Measurements from ENCODE around the gene KLF15. TPM values are rescaled to one million over a fixed set of nuclear protein-coding genes. Genes with fewer than 3 reads are reported as not detected.

The KLF15 gene
- total and polyA plus RNA-seq, 2 experiments from 2014 or later: 3.5 to 19.8 TPM

GRCh38 chr3:126392246-126392645, 35.0 kb upstream of the KLF15 start:
- Histone ChIP-seq H2AFZ (no peak overlapping the region), H4K20me1 (replicated peaks; ENCODE audit: insufficient read depth) (no peaks in the 10 kb centered on the region), H3F3A (replicated peaks; ENCODE audit: low read depth) (no peaks in the 10 kb centered on the region), H3K79me2 (replicated peaks; ENCODE audit: insufficient read depth) (no peaks in the 10 kb centered on the region), H3K36me3 (ENCODE audit: insufficient read depth) (no peaks in the 10 kb centered on the region), H3K9me2 (ENCODE audit: insufficient read depth) (no peaks in the 10 kb centered on the region), H3K4me2 (no peak overlapping the region), H3K27ac (ENCODE audit: low read depth) (no peak overlapping the region), H3K4me3 (no peak overlapping the region), H3K4me1 (ENCODE audit: insufficient read depth) (peaks cover 4% of the 10 kb centered on the region; the same call in 1 of the 2 replicates), H3K27me3 (ENCODE audit: insufficient read depth) (peaks cover 42% of the 10 kb centered on the region)
- H3K27me3 Mint-ChIP-seq (ENCODE audit: insufficient read depth, low read depth, poor library complexity): peaks cover 36% of the 10 kb centered on the region
- H3K27ac Mint-ChIP-seq: no peak overlapping the region
- no peak overlapping the region for H3K4me3 Mint-ChIP-seq
- DNase-seq (ENCODE audit: low spot score) (no peak), ATAC-seq (no peak)
- no peak for TF ChIP-seq ETS1 (IDR thresholded peaks at IDR 0.05)
- H3K9me3 Mint-ChIP-seq: no peaks in the 10 kb centered on the region; the same call in 2 of the 3 replicates
- H3K4me1 Mint-ChIP-seq: peaks cover 11% of the 10 kb centered on the region
- H3K36me3 Mint-ChIP-seq (ENCODE audit: low read depth): no peaks in the 10 kb centered on the region; the same call in 2 of the 3 replicates

- Mint-ChIP-seq H3K27ac (no peak overlapping the region), H3K9me3 (no peaks in the 10 kb centered on the region; the same call in 2 of the 3 replicates), H3K27me3 (ENCODE audit: insufficient read depth, low read depth, poor library complexity) (peaks cover 36% of the 10 kb centered on the region), H3K4me3 (no peak overlapping the region), H3K4me1 (peaks cover 11% of the 10 kb centered on the region), H3K36me3 (ENCODE audit: low read depth) (no peaks in the 10 kb centered on the region)
- Histone ChIP-seq H3F3A (replicated peaks; ENCODE audit: low read depth) (no peaks in the 10 kb centered on the region), H3K36me3 (ENCODE audit: insufficient read depth) (no peaks in the 10 kb centered on the region), H3K9me2 (ENCODE audit: insufficient read depth) (no peaks in the 10 kb centered on the region), H4K20me1 (replicated peaks; ENCODE audit: insufficient read depth) (no peaks in the 10 kb centered on the region), H3K27me3 (ENCODE audit: insufficient read depth) (peaks cover 42% of the 10 kb centered on the region), H2AFZ (no peak overlapping the region), H3K27ac (ENCODE audit: low read depth) (no peak overlapping the region), H3K4me3 (no peak overlapping the region), H3K4me2 (no peak overlapping the region), H3K79me2 (replicated peaks; ENCODE audit: insufficient read depth) (no peaks in the 10 kb centered on the region), H3K4me1 (ENCODE audit: insufficient read depth) (peaks cover 4% of the 10 kb centered on the region; the same call in 1 of the 2 replicates)
- no peak for ATAC-seq
- DNase-seq (ENCODE audit: low spot score): no peak
- TF ChIP-seq POLR2AphosphoS5 (IDR thresholded peaks at IDR 0.05; ENCODE audit: low read depth) (no peak), STAT1 (IDR thresholded peaks at IDR 0.05; ENCODE audit: unreplicated experiment) (no peak), JUNB (IDR thresholded peaks at IDR 0.05; ENCODE audit: unreplicated experiment) (no peak), EZH2 (IDR thresholded peaks at IDR 0.05; ENCODE audit: low read depth, unreplicated experiment) (no peak), ZNF114 (CRISPR knock-in tag; IDR thresholded peaks at IDR 0.05) (no peak), CREB1 (CRISPR knock-in tag; IDR thresholded peaks at IDR 0.05; ENCODE audit: low read depth) (no peak), CTCF (conservative IDR thresholded peaks at IDR 0.05; ENCODE audit: low read depth in 2 of 2) (no peak), NANOG (IDR thresholded peaks at IDR 0.05; ENCODE audit: borderline replicate concordance) (no peak), ZNF331 (CRISPR knock-in tag; IDR thresholded peaks at IDR 0.05; ENCODE audit: low read depth) (no peak), EZH2phosphoT487 (IDR thresholded peaks at IDR 0.05; ENCODE audit: unreplicated experiment) (no peak), ETS1 (IDR thresholded peaks at IDR 0.05) (no peak), ZNF462 (CRISPR knock-in tag; IDR thresholded peaks at IDR 0.05) (no peak)
Observed at GRCh38 chr3:126391631-126392030, 34.4 kb upstream of the KLF15 start.
